Measurements from ENCODE around the gene SLC10A4. TPM values are rescaled to one million over a fixed set of nuclear protein-coding genes. Genes with fewer than 3 reads are reported as not detected.

Gene SLC10A4
- total RNA-seq, 4 donors from 2014 or later, result not detected

DNA sequence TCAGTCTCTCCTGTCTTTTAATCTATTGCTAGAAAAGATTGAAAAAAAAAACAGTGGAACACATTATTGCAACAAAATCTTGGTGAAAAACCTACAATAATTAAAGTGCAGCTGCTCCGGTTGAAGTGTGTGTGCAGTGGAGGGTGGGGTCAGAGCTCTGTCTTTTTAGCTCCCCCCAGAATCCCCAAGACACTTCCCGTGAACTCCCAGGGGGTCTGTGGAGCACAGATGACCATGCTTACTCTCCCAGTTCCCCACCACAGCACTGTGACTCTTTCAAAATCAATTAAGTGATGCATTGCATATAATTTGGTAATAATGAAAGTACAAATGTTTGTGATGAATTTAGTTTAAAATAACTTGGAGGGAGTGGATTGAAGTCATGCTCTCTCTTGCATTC lies 15.7 kb upstream of the SLC10A4 start:
- H3K27me3 ChIP-seq, result no peaks in the 10 kb centered on the region
- no peaks in the 10 kb centered on the region for H3K9me3 ChIP-seq
- no peak overlapping the region for H3K27ac ChIP-seq
- DNase-seq, result no peak
- TF ChIP-seq, protein P1, sequence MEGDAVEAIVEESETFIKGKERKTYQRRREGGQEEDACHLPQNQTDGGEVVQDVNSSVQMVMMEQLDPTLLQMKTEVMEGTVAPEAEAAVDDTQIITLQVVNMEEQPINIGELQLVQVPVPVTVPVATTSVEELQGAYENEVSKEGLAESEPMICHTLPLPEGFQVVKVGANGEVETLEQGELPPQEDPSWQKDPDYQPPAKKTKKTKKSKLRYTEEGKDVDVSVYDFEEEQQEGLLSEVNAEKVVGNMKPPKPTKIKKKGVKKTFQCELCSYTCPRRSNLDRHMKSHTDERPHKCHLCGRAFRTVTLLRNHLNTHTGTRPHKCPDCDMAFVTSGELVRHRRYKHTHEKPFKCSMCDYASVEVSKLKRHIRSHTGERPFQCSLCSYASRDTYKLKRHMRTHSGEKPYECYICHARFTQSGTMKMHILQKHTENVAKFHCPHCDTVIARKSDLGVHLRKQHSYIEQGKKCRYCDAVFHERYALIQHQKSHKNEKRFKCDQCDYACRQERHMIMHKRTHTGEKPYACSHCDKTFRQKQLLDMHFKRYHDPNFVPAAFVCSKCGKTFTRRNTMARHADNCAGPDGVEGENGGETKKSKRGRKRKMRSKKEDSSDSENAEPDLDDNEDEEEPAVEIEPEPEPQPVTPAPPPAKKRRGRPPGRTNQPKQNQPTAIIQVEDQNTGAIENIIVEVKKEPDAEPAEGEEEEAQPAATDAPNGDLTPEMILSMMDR (IDR thresholded peaks at IDR 0.05), result no peak
- no peak for TF ChIP-seq POLR2A (IDR thresholded peaks at IDR 0.05)
- H3K4me1 ChIP-seq, result no peaks in the 10 kb centered on the region
- no peak overlapping the region for H3K4me3 ChIP-seq
- no peaks in the 10 kb centered on the region for H3K36me3 ChIP-seq

DNA sequence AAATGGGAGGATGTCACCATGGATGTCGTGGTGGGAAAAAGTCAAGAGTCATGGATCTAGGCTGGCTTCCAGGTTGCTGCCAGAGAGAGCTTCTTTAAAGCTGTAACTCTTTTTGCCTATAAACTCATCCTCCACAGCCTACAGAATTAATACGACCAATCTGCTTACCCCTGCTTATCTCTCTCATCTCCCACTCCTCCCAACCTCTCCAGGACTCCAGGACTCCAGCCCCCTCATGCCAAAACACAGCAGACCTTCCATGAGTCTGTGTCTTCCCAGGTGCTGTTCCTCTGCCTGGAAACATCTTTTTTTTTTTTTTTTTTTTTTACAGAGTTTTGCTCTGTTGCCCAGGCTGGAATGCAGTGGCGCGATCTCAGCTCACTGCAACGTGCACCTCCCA lies 15.3 kb upstream of the SLC10A4 start:
- H3K27ac ChIP-seq, result no peak overlapping the region
- no peaks in the 10 kb centered on the region for H3K27me3 ChIP-seq
- H3K36me3 ChIP-seq, result no peaks in the 10 kb centered on the region
- DNase-seq, result no peak
- no peak overlapping the region for H3K4me3 ChIP-seq
- TF ChIP-seq, protein P1 (IDR thresholded peaks at IDR 0.05), result no peak
- no peak for TF ChIP-seq POLR2A (IDR thresholded peaks at IDR 0.05)
- no peaks in the 10 kb centered on the region for H3K9me3 ChIP-seq
- no peaks in the 10 kb centered on the region for H3K4me1 ChIP-seq

DNA sequence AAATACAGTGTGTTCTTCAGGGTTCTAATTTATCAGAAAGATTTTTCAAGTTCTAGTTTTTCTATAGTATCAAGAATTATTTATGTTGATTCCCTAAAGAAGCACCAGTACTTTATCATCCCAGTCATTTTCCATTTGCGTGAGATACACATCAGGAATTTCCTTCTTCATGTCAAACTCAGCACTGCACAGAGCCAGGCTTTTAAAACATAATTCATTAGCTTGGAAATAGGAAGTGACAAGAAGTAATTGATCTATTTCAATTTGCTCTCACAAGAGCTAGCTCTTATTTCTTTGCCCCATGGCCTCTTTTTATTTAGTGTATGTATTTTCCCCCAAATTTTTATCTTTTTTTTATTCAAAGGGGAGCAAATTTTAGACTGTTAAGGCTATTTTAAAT lies 13.0 kb upstream of the SLC10A4 start:
- Histone ChIP-seq H3K4me1 (no peaks in the 10 kb centered on the region), H3K27me3 (no peaks in the 10 kb centered on the region)
- no peak for TF ChIP-seq POLR2A (IDR thresholded peaks at IDR 0.05)
- TF ChIP-seq, protein P1 (IDR thresholded peaks at IDR 0.05), result no peak

DNA sequence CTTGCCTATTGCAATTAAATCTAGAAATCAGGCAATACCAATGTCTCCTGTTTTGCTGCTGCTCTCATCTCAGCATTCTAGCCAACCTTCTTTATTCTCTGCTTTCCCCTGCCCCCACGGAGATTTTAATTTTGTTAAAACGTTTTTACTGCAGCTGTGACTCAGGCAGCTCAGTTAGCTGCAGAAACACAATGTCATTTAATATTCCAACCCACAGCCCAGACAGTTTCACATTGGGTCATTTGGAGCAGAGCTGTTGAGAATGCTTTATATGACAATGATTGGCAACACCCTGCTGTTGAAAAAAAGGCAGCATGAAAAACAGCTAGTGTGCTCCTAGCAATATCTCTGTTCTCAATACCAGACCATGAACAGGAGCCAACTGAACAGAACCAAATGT lies 12.6 kb upstream of the SLC10A4 start:
- DNase-seq, result no peak
- no peaks in the 10 kb centered on the region for H3K4me1 ChIP-seq
- H3K27me3 ChIP-seq, result no peaks in the 10 kb centered on the region
- no peaks in the 10 kb centered on the region for H3K36me3 ChIP-seq
- H3K27ac ChIP-seq, result no peak overlapping the region
- H3K4me3 ChIP-seq, result no peak overlapping the region
- no peaks in the 10 kb centered on the region for H3K9me3 ChIP-seq
- TF ChIP-seq, protein P1 (IDR thresholded peaks at IDR 0.05), result no peak
- TF ChIP-seq POLR2A (IDR thresholded peaks at IDR 0.05), result no peak

More for the DNA sequence above, 13.0 kb upstream of the SLC10A4 start:
- no peak overlapping the region for H3K4me3 ChIP-seq
- H3K27ac ChIP-seq, result no peak overlapping the region
- no peak for DNase-seq
- no peaks in the 10 kb centered on the region for H3K9me3 ChIP-seq
- no peaks in the 10 kb centered on the region for H3K36me3 ChIP-seq

DNA sequence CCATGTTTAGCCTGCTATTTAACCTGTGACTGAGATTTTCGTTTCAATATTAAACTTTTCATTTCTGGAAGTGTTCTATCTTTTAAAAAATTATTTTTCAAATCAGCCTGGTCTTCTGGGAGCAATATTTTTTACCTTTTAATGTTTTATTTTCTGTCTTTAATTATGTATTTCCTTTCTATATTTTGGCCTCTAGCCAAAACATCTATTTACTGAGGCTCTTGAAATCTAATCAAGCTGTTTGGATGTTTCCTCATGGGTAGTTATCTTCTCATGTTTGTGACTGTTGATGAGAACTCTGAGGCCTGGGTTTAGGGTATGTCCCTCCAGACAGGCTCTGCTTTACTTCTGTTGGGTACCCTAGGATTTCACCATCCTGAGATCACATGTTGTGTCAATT lies 10.3 kb upstream of the SLC10A4 start:
- no peak overlapping the region for H3K4me3 ChIP-seq
- H3K27ac ChIP-seq, result no peak overlapping the region
- H3K9me3 ChIP-seq, result no peaks in the 10 kb centered on the region
- no peaks in the 10 kb centered on the region for H3K27me3 ChIP-seq
- H3K4me1 ChIP-seq, result no peaks in the 10 kb centered on the region
- no peak for TF ChIP-seq POLR2A (IDR thresholded peaks at IDR 0.05)
- TF ChIP-seq, protein P1 (IDR thresholded peaks at IDR 0.05), result no peak
- no peak for DNase-seq
- H3K36me3 ChIP-seq, result no peaks in the 10 kb centered on the region

DNA sequence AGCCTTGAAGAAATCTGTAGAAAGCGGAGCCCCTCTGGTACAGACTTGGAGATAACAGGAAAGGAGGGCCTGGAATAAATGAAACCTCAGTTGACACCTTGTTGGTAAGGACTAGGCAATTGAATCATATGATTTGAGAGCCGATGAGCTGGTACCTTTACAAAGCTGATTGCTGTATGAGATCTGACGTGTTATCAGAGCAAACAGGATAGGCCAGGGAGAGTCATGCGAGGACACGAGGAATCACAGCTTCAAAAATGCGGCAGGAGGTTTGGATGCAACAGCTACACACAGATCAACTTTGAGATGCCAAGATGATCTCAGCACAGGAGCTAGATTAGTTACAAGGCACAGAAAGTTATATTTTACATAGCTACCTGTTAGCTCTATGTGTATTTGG lies 7.4 kb upstream of the SLC10A4 start:
- H3K4me1 ChIP-seq, result no peaks in the 10 kb centered on the region
- TF ChIP-seq, protein P1 (IDR thresholded peaks at IDR 0.05), result no peak
- no peak for TF ChIP-seq POLR2A (IDR thresholded peaks at IDR 0.05)

More for the DNA sequence above, 7.4 kb upstream of the SLC10A4 start:
- no peak for DNase-seq
- Histone ChIP-seq H3K27ac (no peak overlapping the region), H3K36me3 (no peaks in the 10 kb centered on the region), H3K9me3 (no peaks in the 10 kb centered on the region), H3K4me3 (no peak overlapping the region), H3K27me3 (no peaks in the 10 kb centered on the region)
